GM19372 (cell line): ENCODE results near the gene KRTAP4-2.
"Not testable (repeated sequence)": the region's sequence is repeated elsewhere in the genome, so short reads cannot be mapped to it uniquely, and the experiment has no call there.

Experiments
- ATAC-seq: cut with Tn5 transposase; IDR thresholded peaks from one replicate; pipeline ENCODE4 v1.9.1; 2021; ENCODE audit warnings: mild to moderate bottlenecking, low read depth, moderate library complexity; ENCODE audit not compliant: unreplicated experiment

KRTAP4-2 gene

DNA sequence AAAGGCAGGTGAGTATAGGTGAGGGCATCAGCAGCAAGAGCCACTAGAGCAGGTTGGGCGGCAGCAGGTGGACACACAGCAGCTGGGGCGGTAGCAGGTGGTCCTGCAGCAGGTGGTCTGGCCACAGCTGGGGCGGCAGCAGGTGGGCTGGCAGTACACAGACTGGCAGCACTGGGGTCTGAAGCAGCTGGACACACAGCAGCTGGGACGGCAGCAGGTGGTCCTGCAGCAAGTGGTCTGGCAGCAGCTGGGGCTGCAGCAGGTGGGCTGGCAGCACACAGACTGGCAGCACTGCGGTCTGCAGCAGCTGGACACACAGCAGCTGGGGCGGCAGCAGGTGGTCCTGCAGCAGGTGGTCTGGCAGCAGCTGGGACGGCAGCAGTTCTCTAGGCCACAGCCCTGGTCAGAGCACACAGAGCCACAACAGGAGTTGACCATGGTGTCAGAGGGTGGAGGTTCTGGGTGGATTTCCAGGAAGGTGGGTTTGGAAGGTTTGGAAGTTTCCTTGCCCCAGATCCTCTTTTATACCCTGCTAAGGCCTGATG lies at the start of gene KRTAP4-2:
Gene KRTAP4-2, minus strand, starts transcription at position 495 of the 545 bp plus-strand sequence. Its CDS starts 57 bp downstream, at position 438.
- ATAC-seq, result no peak

DNA sequence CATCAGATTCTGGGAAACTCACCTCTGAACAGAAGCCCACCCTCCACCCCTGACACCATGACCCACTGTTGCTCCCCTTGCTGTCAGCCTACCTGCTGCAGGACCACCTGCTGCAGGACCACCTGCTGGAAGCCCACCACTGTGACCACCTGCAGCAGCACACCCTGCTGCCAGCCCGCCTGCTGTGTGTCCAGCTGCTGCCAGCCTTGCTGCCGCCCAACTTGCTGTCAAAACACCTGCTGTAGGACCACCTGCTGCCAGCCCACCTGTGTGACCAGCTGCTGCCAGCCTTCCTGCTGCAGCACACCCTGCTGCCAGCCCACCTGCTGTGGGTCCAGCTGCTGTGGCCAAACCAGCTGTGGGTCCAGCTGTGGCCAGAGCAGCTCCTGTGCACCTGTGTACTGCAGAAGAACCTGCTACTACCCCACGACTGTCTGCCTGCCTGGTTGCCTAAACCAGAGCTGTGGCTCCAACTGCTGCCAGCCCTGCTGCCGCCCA lies 48.6 kb upstream of the KRTAP4-2 start, which contains the start of gene KRTAP9-2:
Gene KRTAP9-2, plus strand, starts transcription at position 51 of the 498 bp plus-strand sequence. Its CDS starts 7 bp downstream, at position 58.
- not testable (repeated sequence) for ATAC-seq

DNA sequence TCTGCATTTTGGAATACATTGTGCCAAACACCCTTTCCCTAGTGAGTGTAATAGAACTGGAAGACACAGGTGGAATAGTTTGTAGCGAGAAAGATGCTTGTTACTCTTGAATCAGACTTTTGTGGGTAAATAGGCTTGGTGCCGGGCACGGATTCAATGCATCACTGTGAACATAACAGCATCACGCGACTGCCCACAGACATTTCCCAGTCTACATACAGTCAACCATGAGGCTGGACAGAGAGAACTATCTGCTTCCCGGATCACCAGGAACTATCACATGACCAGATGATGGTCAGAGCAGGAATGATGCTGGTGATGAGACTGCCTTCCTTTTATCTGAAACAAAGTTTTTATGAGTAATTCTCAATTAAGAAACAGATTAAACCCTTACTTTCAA lies 48.0 kb upstream of the KRTAP4-2 start:
- ATAC-seq, result no peak

DNA sequence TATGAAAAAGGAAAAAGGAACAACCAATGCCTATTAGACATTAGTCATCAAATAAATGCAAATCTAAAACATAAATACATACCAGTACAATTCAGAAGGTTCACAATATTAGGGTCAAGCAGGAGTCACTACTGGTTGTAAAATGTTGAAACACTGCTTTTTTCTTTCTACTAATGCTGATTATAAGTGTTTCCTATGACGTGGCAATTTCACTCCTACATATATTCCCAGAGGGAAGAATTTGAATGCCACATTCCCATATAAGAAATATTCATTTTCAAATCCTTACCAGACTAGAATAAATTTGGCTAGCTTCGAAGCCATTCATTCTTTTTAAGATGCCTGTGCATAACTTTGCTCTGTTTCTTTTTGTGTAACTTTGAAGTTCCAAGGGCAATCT lies 45.8 kb upstream of the KRTAP4-2 start:
- no peak for ATAC-seq

DNA sequence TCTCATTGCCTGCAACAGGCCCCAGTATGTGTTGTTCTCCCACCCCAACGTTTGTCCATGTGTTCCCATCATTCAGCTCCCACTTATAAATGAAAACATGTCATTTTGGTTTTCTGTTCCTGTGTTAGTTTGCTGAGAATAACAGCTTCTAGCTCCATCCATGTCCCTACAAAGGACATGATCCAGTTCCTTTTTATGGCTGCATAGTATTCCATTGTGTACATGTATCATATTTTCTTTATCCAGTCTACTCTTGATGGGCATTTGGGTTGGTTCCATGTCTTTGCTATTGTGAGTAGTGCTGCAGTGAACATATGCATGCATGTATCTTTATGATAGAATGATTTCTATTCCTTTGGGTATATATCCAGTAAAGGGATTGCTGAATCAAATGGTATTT lies 37.7 kb upstream of the KRTAP4-2 start:
- no peak for ATAC-seq

DNA sequence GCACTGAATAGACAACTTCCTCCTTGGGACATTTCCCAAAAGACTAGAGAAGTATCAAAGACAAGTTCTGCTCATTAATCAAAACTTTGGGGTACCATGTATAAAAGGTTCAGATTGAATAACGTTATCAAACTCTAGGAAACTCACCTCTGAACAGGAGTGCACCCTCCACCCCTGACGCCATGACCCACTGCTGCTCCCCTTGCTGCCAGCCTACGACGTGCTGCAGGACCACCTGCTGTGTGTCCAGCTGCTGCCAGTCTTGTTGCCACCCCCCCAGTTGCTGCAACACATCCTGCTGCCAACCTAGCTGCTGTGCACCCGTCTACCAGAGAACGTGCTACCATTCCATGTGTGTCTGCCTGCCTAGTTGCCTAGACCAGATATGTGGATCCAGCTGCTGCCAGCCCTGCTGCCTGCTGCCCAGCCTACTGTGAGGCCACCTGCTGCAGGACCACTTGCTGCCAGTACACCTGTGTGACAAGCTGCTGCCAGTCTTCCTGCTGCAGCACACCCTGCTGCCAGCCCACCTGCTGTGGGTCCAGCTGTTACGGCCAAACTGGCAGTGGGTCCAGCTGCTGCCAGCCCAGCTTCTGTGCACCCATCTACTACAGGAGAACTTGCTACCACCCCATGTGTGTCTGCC lies 34.6 kb upstream of the KRTAP4-2 start:
- no peak for ATAC-seq

DNA sequence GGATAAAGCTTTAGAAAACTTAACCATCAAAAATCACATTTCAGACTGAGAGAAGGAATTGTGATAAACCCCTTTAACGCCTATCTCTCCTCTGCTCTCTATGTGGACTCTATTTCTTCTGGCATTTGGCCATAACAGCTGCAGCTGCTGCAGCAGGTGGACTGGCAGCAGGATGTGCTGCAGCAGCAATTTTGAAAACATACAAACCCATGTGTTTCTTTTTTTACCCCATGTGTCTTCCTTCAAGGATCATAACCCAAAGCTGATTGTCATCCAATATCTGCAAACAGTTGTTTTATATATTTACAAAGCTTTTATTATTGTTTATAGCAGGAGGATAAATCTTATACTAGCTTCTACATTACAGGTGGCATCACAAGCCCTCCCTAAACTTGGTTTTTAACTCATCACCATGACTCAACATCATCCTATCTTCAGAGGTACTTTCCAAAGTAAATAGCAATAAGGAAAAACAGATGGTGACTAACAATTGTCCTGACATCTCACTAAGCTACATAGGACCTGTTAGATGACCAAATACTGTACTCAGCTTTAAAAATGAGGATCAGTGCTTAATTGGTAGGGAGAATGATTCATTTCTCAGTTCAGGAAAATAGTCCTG lies 33.9 kb upstream of the KRTAP4-2 start:
- ATAC-seq, result no peak

DNA sequence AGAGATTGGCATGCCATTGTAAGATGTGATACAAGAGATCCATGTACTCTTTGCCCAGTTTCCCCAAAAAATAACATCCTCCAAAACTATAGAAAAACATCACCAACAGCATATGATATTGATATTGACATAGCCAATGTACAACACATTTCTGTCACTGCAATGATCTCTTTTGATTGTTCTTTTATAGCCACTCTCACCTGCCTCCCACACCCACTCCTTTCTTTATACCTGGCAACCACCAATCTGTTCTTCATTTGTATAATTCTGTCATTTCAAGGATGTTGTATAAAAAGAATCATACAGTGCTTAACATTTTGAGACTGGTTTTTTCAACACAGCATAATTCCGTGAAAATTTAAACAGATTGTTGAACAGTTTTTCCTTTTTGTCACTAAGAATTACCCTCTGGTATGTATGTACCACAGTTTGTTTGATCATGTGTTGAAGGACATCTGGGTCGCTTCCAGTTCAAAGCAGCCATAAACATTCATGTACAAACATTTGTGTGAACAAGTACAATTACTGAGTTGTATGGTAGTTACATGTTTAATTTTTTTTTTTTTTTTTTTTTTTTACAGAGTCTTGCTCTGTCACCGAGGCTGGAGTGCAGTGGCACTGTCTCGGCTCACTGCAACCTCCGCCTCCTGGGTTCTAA lies 21.5 kb upstream of the KRTAP4-2 start:
- ATAC-seq, result no peak

DNA sequence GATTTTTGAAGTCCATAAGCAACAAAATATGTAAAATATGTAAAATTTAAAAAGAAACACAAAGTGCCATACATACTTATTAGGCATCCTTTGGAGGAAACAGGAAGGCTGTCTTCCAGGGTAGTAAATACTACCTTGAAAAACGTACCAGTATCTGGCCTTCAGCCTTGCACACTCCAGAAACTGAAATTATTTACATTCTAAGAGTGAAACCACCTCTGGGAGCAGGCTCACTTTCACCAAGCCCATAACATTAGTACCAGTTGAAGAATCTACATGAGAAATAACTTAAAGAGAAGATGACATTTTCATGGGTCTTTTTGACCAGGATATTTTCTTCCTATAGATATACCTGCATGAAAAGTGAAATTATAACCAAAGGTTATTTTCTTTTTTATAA lies 18.0 kb upstream of the KRTAP4-2 start:
- no peak for ATAC-seq

DNA sequence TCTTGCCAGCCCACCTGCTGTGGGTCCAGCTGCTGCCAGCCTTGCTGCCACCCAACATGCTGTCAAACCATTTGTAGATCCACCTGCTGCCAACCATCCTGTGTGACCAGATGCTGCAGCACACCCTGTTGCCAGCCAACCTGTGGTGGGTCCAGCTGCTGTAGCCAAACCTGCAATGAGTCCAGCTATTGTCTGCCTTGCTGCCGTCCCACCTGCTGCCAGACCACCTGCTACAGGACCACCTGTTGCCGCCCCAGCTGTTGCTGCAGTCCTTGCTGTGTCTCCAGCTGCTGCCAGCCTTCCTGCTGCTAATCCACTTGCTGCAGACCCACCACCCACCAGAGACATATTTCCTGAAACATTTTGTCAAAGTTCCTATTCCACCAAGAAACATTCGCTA lies 12.3 kb upstream of the KRTAP4-2 start:
- no peak for ATAC-seq

DNA sequence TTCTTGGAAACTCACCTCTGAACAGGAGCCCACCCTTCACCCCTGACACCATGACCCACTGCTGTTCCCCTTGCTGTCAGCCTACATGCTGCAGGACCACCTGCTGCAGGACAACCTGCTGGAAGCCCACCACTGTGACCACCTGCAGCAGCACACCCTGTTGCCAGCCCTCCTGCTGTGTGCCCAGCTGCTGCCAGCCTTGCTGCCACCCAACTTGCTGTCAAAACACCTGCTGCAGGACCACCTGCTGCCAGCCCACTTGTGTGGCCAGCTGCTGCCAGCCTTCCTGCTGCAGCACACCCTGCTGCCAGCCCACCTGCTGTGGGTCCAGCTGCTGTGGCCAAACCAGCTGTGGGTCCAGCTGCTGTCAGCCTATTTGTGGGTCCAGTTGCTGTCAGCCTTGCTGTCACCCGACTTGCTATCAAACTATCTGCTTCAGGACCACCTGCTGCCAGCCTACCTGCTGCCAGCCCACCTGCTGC lies 11.9 kb upstream of the KRTAP4-2 start, which contains the start of gene KRTAP9-1:
Gene KRTAP9-1, plus strand, starts transcription at position 51 of the 482 bp plus-strand sequence. Its CDS starts 0 bp downstream, at position 51.
- ATAC-seq, result not testable (repeated sequence)

DNA sequence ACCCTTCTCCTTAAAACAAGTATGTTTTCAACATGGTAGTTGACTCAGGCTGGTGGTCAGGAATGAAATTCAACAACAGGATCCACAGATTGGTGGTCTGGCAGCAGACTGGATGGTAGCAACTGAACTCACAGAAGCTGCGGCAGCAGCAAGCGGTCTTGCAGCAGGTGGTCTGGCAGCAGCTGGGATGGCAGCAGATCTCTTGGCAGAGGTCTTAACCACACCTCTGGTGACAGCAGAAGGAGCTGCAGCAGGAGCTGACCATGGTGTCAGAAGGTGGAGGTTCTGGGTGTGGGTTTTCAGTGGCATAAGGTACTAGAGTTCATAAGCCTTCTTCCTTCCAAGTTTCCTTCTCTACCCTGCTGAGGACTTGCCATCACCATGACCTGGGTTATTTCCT lies 8.9 kb upstream of the KRTAP4-2 start:
- no peak for ATAC-seq

DNA sequence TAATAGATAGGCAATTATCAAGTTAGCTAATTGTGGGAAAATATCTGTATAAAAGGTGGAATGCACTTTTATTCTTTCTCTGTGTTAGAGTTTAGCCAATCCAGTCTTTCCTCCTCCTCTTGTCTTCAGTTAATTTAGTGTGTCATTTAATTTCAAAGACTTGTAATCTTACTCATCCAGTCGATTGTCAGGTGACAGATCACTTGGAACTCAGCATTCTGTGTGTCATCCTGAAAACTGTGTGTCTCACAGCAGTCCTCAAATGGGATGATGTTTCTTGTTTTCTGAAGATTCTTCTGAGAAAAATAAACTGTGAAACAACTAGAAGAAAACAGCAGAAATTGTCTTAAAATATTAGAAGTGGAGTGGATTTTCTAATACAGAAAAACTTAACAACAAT lies 7.0 kb upstream of the KRTAP4-2 start:
- ATAC-seq, result no peak

DNA sequence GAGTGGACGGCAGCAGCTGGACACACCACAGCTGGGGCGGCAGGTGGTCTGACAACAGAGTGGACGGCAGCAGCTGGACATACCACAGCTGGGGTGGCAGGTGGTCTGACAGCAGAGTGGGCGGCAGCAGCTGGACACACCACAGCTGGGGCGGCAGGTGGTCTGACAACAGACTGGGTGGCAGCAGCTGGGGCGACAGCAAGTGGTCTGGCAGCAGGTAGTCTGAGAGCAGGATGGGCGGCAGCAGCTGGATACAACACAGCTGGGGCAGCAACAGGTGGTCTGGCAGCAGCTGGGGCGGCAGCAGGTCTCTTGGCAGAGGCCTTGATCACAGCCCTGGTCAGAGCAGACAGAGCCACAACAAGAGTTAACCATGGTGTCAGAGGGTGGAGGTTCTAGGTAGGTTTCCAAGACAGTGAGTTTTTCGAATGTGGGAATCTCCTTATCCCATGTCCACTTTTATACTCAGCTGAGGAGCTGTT lies 6.5 kb upstream of the KRTAP4-2 start, which contains the start of gene KRTAP4-1:
Gene KRTAP4-1, minus strand, starts transcription at position 432 of the 482 bp plus-strand sequence. Its CDS starts 57 bp downstream, at position 375.
- ATAC-seq, result no peak

DNA sequence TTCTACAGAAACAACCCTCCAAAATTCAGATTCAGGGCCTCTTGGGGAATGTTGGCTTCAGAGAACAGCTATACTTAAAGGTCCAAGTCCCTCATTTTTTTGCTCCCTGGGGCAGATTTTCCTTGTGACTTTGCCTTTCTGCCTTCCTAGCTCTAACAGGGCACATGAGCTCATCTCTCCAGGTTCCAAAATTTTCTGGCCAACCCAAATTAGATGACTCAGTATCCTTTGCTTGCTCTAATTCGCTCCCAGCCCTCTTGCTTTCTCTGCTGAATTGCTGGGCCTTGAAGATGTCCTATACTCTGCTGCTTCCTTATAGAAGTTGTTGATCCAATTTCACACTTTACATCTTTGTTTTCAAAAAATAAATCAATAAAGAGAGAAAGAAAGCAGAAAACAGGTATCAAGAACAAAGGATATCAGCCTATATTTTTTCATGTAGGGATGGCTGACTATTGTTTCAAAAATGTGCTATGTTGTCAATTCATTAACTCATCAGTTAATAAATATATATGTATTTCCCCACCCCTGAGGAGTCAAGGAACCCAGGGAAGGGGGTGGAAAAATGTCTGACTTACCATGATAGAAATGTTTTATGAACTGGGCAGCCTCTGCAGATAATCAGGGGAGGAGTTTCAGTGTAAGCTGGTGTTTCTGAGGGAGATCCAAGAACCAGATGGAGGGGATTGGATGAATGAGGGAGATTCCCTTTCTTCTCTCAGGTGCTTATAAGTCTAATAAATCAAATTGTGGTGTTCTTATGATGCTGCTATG lies 1.0 kb upstream of the KRTAP4-2 start:
- no peak for ATAC-seq

DNA sequence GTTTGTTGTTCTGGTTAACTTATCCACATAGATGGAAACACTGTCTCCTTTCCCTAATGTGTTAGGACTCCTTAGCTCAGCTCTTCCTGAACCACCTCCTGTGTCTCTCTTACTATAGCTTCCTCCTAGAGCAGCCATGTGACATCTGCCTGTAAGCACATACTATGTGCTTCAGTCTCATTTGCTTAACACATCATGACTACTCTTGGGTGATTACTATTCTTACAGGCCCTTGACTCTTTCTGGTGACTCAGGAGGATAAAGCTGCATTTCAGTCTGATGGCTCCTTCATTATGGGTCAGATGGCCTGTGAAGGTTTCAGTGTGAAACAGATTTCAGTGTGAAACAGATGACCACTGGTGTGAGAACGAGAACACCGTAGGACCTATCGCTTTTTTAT lies 320 bp upstream of the KRTAP4-2 start:
- ATAC-seq, result no peak

DNA sequence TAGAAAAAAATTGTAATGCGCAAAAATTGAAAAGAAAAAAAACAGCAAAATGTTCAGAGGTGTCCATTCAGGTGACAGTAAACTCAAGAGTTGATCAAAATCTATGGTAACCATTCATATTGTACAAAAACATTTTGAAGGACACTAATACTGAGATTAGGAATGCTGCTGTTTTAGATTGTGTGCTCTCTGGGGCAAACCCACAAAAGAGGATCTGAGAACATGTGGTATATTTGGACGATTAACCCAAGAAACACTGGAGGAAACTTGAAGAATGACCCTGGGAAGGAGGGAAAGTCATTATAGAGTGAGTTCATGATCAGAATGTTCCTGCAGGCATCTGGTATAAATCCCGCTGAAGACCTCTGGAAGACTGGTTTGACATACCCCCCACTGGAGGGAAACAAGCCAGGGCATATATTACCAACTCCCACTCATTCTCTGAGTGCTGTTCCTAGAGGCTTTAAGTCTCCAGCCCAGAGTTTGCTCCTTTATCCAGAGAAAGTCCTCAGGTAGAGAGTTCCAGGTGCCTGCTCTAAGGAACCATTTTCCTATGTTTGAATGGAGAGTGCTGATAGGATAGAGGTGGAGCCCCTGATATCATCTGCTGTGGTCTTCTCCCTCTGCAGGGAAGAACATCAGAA lies 1.2 kb downstream of the KRTAP4-2 start:
- no peak for ATAC-seq

DNA sequence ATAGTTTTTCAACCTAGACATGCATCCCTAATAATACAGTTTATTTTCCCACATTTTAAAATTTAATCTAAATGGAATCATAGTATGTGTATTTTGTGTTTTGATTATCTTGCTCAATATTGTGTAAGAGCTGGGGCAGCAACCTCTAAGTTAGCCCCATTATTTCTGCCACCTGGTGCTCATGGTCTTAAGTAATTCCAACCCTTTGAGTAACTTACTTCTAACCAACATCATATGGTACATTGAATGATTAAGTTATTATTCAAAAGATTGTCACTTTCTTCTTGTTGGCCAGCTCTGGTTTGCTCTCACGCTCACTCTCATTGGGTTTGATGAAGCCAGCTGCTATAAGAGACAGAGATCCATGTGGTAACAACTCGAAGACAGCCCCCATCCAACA lies 6.1 kb downstream of the KRTAP4-2 start:
- no peak for ATAC-seq

DNA sequence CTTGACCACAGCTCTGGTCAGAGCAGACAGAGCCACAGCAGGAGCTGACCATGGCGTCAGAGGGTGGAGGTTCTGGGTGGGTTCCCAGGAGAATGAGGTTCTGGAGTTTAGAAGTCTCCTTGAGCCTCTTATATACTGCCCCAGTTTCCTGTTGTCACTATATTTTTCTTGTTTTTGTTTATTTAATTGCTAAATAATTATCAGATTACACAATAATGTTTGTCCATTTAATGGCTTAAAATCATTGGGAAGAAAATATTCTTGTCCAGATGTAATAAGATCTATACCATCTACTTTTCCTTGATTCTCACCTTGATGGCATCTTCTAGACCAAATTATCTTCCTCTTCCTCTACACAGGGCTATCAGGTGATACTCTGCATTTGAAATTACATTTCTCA lies 9.9 kb downstream of the KRTAP4-2 start, which contains the start of gene KRTAP4-3:
Gene KRTAP4-3, minus strand, starts transcription at position 101 of the 400 bp plus-strand sequence. Its CDS starts 49 bp downstream, at position 52.
- ATAC-seq, result no peak
